Endometrial microvascular endothelial cells (primary cell): ENCODE measurements around the gene APOBEC3C. TPM values are rescaled to one million over a fixed set of nuclear protein-coding genes. Genes with fewer than 3 reads are reported as not detected.
"Not testable (repeated sequence)": the region's sequence is repeated elsewhere in the genome, so short reads cannot be mapped to it uniquely, and the experiment has no call there.

Source experiments
- in situ Hi-C: cut with HindIII; loops from 2 replicates; pipeline ENCODE4 v1.10.0; 2017; ENCODE audit warnings: low sequenced_read_pairs, low pct_unique_long_range_greater_than_20kb; ENCODE audit errors: inconsistent ontology term
- total RNA-seq: library from RNA; depleted of rRNA; stranded (reverse); fragments of >200 nt; gene quantifications from one replicate; pipeline ENCODE4 v1.2.3, GENCODE V29; 2015; ENCODE audit errors: inconsistent ontology term

APOBEC3C gene
- total RNA-seq, 1 donor from 2014 or later = 20.4 TPM

GRCh38 chr22:39041908-39042307 lies 27.9 kb downstream of the APOBEC3C start:
- in situ Hi-C loops = no loop called here

GRCh38 chr22:39043063-39043462 lies 29.0 kb downstream of the APOBEC3C start:
- in situ Hi-C loops = not testable (repeated sequence)

GRCh38 chr22:39045136-39045535 lies 31.1 kb downstream of the APOBEC3C start:
- in situ Hi-C loops = not testable (repeated sequence)

GRCh38 chr22:39049486-39049885 lies 35.4 kb downstream of the APOBEC3C start:
- in situ Hi-C loops = not testable (repeated sequence)

- in situ Hi-C loops = not testable (repeated sequence)
Observed at GRCh38 chr22:39051844-39052495, 37.9 kb downstream of the APOBEC3C start.

GRCh38 chr22:39055658-39056057 lies 41.6 kb downstream of the APOBEC3C start:
- in situ Hi-C loops = no loop called here

GRCh38 chr22:39061290-39061689 lies 47.2 kb downstream of the APOBEC3C start:
- in situ Hi-C loops = not testable (repeated sequence)

- in situ Hi-C loops = not testable (repeated sequence)
Observed at GRCh38 chr22:39061951-39062350, 47.9 kb downstream of the APOBEC3C start.

GRCh38 chr22:39063904-39064303 lies 49.8 kb downstream of the APOBEC3C start:
- in situ Hi-C loops = not testable (repeated sequence)

GRCh38 chr22:39066442-39067276 lies 52.6 kb downstream of the APOBEC3C start:
- in situ Hi-C loops = not testable (repeated sequence)

- in situ Hi-C loops = no loop called here
Observed at GRCh38 chr22:39068033-39068785, 54.2 kb downstream of the APOBEC3C start.

Other genes starting within 250 kb of the APOBEC3C start
- gene DNAL4, start 220.1 kb upstream of the APOBEC3C start, total RNA-seq = 29.2 TPM
- gene NPTXR, start 170.2 kb upstream of the APOBEC3C start, total RNA-seq = under 0.01 TPM
- 51.8 TPM for gene CBX6, start 142.0 kb upstream of the APOBEC3C start, total RNA-seq
- gene APOBEC3A, start 56.6 kb upstream of the APOBEC3C start, total RNA-seq = not detected
- 15.1 TPM for gene APOBEC3B, start 31.9 kb upstream of the APOBEC3C start, total RNA-seq
- 4.9 TPM for gene APOBEC3D, start 6.9 kb downstream of the APOBEC3C start, total RNA-seq
- 9.4 TPM for gene APOBEC3F, start 26.6 kb downstream of the APOBEC3C start, total RNA-seq
- 8.1 TPM for gene APOBEC3G, start 63.0 kb downstream of the APOBEC3C start, total RNA-seq
- gene APOBEC3H, start 83.0 kb downstream of the APOBEC3C start, total RNA-seq = 1.0 TPM
- gene CBX7, start 138.4 kb downstream of the APOBEC3C start, total RNA-seq = 2.2 TPM
- gene PDGFB, start 230.7 kb downstream of the APOBEC3C start, total RNA-seq = 64.7 TPM